Activated naive CD8-positive, alpha-beta T cell treated with anti-CD3 and anti-CD28 coated beads, Interleukin-2, amount 50 U/mL, for 24 hours (primary cell): ENCODE results near the gene LUZP1.

Experiments used
- ATAC-seq: fragments of 150-1000 bp; cut with Tn5 transposase; one replicate; pipeline ENCODE4 v1.10.0; 2021
- DNase-seq: peaks from one replicate; pipeline ENCODE4 v3.0.0; 2021
- H3K27ac Mint-ChIP-seq: one replicate; pipeline ENCODE4 v1.8.0; 2021; ENCODE audit warnings: mild to moderate bottlenecking, mixed read lengths
- H3K27me3 Mint-ChIP-seq: one replicate; pipeline ENCODE4 v1.8.0; 2021; ENCODE audit warnings: mixed read lengths
- H3K36me3 Mint-ChIP-seq: one replicate; pipeline ENCODE4 v1.8.0; 2021; ENCODE audit warnings: low read depth, mixed read lengths
- H3K4me1 Mint-ChIP-seq: one replicate; pipeline ENCODE4 v1.8.0; 2021; ENCODE audit warnings: mixed read lengths
- H3K4me3 Mint-ChIP-seq: one replicate; pipeline ENCODE4 v1.8.0; 2021; ENCODE audit warnings: mild to moderate bottlenecking, moderate library complexity, mixed read lengths
- H3K9me3 Mint-ChIP-seq: one replicate; pipeline ENCODE4 v1.8.0; 2021; ENCODE audit warnings: mixed read lengths

Gene LUZP1

DNA sequence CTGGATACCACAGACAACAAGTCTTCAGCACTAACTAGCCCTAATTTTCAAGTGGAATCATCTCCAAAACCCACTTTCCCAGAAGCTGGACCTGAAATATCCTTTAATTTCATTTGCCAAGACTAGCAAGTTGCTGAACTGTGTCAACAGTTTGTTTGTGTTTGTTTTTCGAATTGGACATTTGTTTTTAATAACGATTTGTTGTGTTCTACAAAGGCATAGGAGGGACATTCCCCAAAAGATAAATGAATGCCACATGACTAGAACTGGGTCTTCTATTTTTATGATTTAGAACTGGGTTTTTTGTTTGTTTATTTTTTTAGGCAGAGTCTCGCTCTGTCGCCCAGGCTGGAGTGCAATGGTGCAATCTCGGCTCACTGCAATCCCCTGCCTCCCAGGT, 17.9 kb downstream of the LUZP1 start:
- Mint-ChIP-seq H3K9me3 (no peaks in the 10 kb centered on the region), H3K27ac (no peak overlapping the region), H3K4me1 (peaks cover 18% of the 10 kb centered on the region), H3K36me3 (peaks cover 3% of the 10 kb centered on the region), H3K4me3 (no peak overlapping the region), H3K27me3 (no peaks in the 10 kb centered on the region)
- ATAC-seq (no peak), DNase-seq (no peak)

DNA sequence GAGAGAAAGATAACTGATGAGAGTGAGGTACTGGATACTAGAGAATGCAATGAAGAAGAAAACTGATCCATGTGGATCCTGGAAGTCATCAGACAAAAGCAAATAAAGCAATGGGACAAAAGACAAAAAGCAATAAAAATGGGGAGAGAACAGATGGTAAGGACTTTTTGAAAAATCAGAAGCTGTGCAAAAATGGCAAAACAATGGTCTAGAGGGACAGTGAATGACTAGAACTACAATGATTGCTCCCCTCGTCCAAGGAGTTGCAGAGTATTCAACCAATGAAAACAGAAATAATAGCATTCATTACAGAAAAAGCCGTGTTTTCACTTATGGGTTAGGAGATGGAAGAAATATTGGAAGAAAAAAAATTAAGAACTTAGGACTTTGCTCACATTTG, 18.5 kb downstream of the LUZP1 start:
- Mint-ChIP-seq H3K9me3 (no peaks in the 10 kb centered on the region), H3K4me1 (peaks cover 18% of the 10 kb centered on the region), H3K27me3 (no peaks in the 10 kb centered on the region), H3K36me3 (peaks cover 3% of the 10 kb centered on the region), H3K27ac (no peak overlapping the region), H3K4me3 (no peak overlapping the region)
- no peak for DNase-seq
- ATAC-seq, result no peak

DNA sequence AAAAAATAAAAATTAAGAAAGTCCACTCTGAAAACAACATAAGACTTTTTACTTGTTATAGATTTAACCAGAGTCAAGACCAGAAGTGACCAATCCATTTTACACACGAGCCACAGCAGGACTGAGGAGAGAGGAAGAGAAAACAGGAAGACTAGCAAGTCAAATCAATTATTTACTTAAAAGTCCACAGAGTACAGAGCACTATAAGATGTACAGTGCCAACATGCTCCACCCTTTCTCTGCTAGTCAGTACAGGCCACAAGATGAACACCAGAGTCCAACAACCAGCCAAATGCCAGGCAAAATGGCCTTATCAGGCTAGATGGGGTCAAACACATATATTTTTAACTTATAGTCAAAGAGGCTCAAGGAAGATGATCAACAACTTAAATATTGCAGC, 19.5 kb downstream of the LUZP1 start:
- DNase-seq (no peak), ATAC-seq (no peak)
- Mint-ChIP-seq H3K27ac (no peak overlapping the region), H3K4me3 (no peak overlapping the region), H3K4me1 (peaks cover 18% of the 10 kb centered on the region), H3K36me3 (peaks cover 3% of the 10 kb centered on the region), H3K9me3 (no peaks in the 10 kb centered on the region), H3K27me3 (no peaks in the 10 kb centered on the region)

DNA sequence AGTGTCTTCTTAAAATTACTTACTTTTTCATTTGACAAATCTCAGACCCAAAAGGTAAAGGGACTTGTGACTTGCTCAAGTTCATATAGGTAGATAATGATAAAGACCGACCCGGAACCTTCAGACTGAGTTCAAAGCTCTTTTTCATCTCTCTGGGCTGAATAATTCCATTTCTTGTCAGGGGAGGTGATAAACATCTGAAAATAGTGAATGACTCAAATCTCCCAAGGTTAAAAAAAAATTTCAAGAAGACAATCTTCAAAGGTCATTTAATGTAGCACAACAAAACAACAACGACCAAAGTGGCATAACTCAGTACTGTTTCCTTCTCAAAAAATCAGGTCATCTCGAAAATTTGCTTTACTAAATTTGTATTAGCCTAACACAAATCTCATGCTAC, 20.6 kb downstream of the LUZP1 start:
- H3K27ac Mint-ChIP-seq, result peak overlapping the region; percentile 75
- no peaks in the 10 kb centered on the region for H3K9me3 Mint-ChIP-seq

DNA sequence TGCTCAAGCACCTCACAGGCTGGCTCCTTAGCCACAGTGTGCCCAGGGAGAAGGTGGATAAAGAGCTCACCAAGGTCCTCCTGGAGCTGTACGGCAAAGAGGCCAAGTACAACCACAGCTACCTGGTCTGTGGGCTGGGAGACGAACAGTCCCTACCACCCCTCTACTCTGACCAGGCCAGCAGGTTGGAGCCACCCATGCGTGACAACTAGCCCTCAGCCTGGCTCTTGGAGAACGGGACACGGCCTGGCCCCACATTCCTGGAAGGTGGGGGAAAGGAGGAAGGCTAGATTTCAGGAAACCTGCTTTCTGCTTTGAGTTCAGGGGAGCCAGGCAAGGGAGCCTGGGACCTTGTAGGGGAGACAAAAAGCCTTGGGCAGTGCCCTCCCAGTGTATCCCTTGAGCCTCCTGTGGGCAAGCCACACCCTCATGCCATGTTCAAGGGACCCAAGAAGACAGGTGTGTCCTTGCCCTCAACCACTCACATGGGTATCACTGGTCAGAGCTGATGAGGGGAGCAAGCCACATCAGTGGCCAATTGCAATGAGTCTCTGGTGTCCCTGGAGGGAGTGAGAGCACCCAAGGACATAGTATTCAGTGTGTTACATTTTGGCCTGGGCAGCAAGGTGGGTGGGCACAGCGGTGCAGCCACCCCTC, 27.6 kb downstream of the LUZP1 start:
- Mint-ChIP-seq H3K36me3 (no peaks in the 10 kb centered on the region), H3K27ac (no peak overlapping the region), H3K4me3 (no peak overlapping the region), H3K27me3 (no peaks in the 10 kb centered on the region), H3K4me1 (peaks cover 4% of the 10 kb centered on the region), H3K9me3 (no peaks in the 10 kb centered on the region)
- DNase-seq, result no peak
- ATAC-seq, result no peak

More for the DNA sequence above, 20.6 kb downstream of the LUZP1 start:
- Mint-ChIP-seq H3K36me3 (peaks cover 3% of the 10 kb centered on the region), H3K27me3 (no peaks in the 10 kb centered on the region), H3K4me3 (peak overlapping the region; percentile 30), H3K4me1 (peaks cover 18% of the 10 kb centered on the region)
- ATAC-seq (peak; percentile 87), DNase-seq (no peak)

DNA sequence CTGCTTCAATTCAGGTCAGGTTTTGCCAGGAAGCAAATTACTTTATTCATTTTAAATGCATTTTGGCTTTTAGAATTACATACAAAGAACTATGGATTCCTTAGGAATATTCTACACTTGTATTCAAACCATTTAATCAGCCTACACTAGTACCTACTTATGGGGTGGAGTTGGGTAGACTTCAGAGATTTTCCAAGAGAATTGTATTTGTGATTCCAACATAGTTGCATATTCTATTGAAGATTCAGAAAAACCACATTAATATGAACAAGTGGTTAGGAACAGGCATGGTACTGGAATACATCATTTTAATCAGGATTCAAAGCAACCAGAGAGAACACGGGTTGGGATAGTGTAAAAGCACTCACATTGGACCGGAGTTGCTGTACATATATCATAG, 33.4 kb downstream of the LUZP1 start:
- Mint-ChIP-seq H3K36me3 (peaks cover 2% of the 10 kb centered on the region), H3K4me1 (peaks cover 9% of the 10 kb centered on the region), H3K9me3 (no peaks in the 10 kb centered on the region), H3K4me3 (no peak overlapping the region), H3K27me3 (no peaks in the 10 kb centered on the region), H3K27ac (no peak overlapping the region)
- ATAC-seq (no peak), DNase-seq (no peak)

DNA sequence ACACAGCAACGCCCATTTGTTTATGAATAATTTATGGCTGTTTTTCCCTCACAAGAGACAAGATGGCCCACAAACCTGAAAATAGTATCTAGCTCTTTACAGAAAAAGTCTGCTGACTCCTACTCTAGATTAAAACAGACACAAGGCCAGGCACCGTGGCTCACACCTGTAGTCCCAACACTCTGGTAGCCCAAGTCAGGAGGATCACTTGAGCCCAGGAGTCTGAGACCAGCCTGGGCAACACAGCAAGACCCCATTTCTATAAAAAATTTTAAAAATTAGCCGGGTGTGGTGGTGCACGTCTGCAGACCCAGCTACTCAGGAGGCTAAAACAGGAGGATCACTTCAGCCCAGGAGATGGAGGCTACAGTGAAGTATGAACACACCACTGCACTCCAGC, 34.6 kb downstream of the LUZP1 start:
- Mint-ChIP-seq H3K9me3 (no peaks in the 10 kb centered on the region), H3K4me1 (peaks cover 6% of the 10 kb centered on the region), H3K4me3 (no peak overlapping the region), H3K36me3 (peaks cover 2% of the 10 kb centered on the region), H3K27me3 (no peaks in the 10 kb centered on the region), H3K27ac (no peak overlapping the region)
- ATAC-seq, result no peak
- no peak for DNase-seq

DNA sequence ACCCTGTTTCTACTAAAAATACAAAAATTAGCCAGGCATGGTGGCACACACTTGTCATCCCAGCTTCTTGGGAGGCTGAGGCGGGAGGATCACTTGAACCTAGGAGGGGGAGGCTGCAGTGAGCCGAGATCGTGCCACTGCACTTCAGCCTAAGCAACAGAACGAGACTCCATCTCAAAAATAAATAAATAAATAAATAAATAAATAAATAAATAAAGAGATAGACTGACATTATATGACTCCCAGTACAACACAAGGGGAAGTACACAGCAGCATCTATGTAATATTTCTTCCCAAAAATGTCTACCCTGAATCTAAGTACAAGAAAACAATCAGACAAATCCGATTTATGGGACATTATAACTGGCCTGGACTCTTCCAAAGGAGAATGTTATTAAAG, 35.1 kb downstream of the LUZP1 start:
- DNase-seq (no peak), ATAC-seq (no peak)
- Mint-ChIP-seq H3K4me3 (no peak overlapping the region), H3K36me3 (peaks cover 2% of the 10 kb centered on the region), H3K27me3 (no peaks in the 10 kb centered on the region), H3K27ac (no peak overlapping the region), H3K4me1 (peaks cover 5% of the 10 kb centered on the region), H3K9me3 (no peaks in the 10 kb centered on the region)

DNA sequence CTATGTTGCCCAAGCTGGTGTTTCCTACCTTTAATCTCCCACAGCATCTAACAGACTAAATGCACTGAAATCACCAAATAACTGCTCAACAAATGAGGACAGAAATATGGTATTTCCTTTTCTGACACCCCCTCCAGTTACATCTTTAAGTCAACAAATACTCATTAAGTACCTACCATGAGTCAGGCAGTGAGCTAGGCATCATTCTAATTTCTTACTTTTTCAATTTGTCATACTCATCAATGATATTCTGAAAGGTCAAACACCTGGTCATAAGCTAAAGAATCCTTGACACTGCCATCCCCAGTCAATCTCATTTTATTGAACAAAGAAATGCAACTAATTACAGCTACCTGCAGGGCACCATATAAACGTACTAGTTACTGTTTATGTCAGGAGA, 36.6 kb downstream of the LUZP1 start:
- H3K27ac Mint-ChIP-seq, result no peak overlapping the region
- H3K4me1 Mint-ChIP-seq, result peaks cover 5% of the 10 kb centered on the region
- no peak overlapping the region for H3K4me3 Mint-ChIP-seq
- DNase-seq (no peak), ATAC-seq (peak; percentile 54)
- peaks cover 2% of the 10 kb centered on the region for H3K36me3 Mint-ChIP-seq
- no peaks in the 10 kb centered on the region for H3K9me3 Mint-ChIP-seq
- no peaks in the 10 kb centered on the region for H3K27me3 Mint-ChIP-seq

DNA sequence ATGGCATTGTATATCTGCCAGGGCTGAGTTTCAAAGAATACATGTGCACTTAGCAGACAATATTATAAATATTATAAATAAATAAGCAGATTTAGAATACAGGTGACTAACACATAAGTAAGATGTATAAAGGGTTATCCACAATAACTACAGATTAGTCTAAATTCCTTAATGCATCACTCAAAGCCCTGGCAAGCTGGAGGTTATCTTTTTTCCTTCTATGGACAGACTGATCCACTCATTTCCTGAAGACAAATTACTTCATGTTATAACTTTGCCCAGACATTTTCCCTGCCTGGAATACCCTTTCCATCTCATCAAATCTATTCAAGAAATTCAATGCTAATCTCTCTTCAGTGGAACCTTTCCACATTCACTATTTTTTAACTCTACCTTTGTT, 38.8 kb downstream of the LUZP1 start:
- ATAC-seq (no peak), DNase-seq (no peak)
- Mint-ChIP-seq H3K27ac (no peak overlapping the region), H3K36me3 (peaks cover 2% of the 10 kb centered on the region), H3K9me3 (no peaks in the 10 kb centered on the region), H3K4me3 (no peak overlapping the region), H3K4me1 (peaks cover 18% of the 10 kb centered on the region), H3K27me3 (no peaks in the 10 kb centered on the region)

DNA sequence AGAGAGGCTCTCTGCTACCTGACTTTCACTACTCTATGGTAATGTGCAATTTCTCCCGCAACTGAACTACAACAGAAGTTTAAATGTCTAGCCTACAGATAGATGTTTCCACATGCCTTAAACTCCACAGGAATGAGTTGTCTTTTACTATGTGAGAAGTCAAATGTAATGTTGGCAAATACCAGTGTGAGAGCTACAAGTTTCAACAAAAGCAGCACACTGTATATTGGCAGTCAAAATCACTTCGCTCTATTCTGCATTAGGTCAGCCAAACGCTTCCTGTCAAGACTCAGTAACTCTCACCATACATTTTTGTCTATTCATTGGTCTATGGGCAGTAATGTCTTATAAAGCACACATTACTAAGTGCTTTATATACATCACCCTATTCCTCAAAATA, 41.9 kb downstream of the LUZP1 start:
- peaks cover 27% of the 10 kb centered on the region for H3K4me1 Mint-ChIP-seq
- peaks cover 2% of the 10 kb centered on the region for H3K36me3 Mint-ChIP-seq
- H3K27ac Mint-ChIP-seq, result no peak overlapping the region
- no peaks in the 10 kb centered on the region for H3K27me3 Mint-ChIP-seq
- no peak for ATAC-seq
- no peak overlapping the region for H3K4me3 Mint-ChIP-seq
- DNase-seq, result no peak
- no peaks in the 10 kb centered on the region for H3K9me3 Mint-ChIP-seq

DNA sequence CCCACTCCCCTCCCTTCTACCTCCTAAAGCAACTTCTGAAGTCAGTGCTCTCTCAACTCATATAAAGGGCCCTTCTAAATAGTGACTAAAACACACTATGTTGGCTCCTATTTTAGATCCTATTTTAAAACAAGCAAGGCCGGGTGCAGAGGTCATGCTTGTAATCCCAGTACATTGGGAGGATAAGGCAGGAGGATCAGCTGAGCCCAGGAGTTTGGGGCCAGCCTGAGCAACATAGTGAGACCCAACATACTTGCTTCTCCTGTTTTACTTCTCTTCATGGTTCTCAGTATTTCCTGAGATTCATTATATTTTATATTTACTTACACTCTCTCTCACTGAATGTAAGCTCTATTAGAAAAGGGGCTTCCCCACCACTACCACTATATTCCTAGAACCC, 42.5 kb downstream of the LUZP1 start:
- Mint-ChIP-seq H3K27me3 (no peaks in the 10 kb centered on the region), H3K9me3 (no peaks in the 10 kb centered on the region), H3K4me1 (peaks cover 27% of the 10 kb centered on the region), H3K36me3 (peaks cover 1% of the 10 kb centered on the region), H3K27ac (no peak overlapping the region), H3K4me3 (no peak overlapping the region)
- ATAC-seq (no peak), DNase-seq (no peak)

DNA sequence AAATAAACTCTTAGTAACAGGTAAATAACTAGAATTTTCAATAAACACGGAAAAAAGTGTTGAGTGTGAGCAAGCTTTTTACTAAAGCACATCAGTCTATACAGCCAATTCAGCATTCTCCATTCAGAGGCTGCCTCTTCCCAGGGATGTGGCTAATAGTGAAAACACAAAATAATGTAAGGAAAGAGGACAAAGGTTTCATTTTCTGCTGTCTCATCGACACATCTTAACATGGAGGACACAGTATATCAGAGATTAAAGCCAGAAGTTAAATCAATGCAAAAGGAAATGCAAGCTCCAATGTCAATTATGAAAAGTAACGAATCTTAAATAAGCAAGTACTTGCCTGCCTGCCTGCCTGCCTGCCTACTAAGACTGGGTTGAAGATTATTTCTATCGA, 43.2 kb downstream of the LUZP1 start:
- ATAC-seq (no peak), DNase-seq (no peak)
- Mint-ChIP-seq H3K27ac (no peak overlapping the region), H3K4me1 (peaks cover 29% of the 10 kb centered on the region), H3K36me3 (no peaks in the 10 kb centered on the region), H3K27me3 (no peaks in the 10 kb centered on the region), H3K4me3 (no peak overlapping the region), H3K9me3 (no peaks in the 10 kb centered on the region)

DNA sequence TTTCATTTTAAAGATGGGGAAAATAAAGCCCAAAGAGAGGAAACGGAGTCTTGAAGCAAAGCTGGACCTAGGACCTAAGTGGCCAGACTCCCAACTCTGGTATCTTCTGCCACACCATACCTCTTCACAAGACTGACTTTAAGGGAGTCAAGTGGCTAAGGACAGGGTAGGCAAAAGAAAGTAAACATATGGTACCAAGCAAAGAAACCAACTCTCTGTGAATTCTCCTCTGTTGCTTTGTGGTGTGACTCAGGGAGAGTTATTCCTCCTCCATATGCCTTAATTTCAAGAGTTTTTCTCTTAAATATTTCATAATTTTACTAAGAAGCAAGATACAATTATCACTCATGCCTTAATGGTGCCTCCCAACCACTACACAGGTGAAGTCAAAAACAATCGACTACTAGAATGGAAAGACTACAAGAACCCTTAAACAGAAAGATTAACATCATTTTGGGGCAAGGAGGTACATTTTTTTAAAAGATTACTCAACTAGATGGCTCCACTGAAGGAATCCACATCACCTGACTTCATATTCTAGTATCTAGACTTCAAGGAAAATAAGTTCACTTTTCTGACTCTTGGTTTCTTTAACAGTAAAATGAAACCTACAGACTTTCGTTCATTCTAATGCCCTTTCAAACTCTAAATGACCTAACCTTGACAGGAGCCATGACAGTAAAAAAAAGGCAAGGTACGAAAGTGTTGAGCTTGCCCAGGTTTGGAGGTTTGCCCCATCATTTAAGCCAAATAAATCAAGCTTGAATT, 44.2 kb downstream of the LUZP1 start:
- Mint-ChIP-seq H3K4me3 (no peak overlapping the region), H3K27ac (no peak overlapping the region), H3K9me3 (no peaks in the 10 kb centered on the region), H3K36me3 (no peaks in the 10 kb centered on the region), H3K4me1 (peaks cover 37% of the 10 kb centered on the region), H3K27me3 (no peaks in the 10 kb centered on the region)
- DNase-seq, result no peak
- ATAC-seq, result peak; percentile 15

DNA sequence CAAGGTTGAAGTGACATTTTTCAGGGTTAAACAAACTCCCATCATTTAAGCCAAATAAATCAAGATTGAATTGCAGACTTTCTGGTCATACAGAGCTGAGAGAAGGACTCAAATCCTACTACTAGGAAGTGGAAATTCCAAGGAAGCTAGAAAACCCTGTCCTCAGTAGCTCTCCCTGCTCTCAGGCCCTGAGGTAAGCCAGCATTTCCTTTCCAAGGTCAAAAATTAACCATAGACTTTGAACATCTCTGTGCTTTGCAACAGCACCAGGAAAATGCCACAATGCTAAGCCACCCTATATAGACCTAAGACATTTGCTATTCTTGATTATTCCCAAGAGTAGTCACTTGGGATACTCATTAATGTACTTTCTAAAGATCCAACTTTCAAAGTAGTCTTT, 45.1 kb downstream of the LUZP1 start:
- H3K27me3 Mint-ChIP-seq, result no peaks in the 10 kb centered on the region
- H3K9me3 Mint-ChIP-seq, result no peaks in the 10 kb centered on the region
- H3K4me3 Mint-ChIP-seq, result no peak overlapping the region
- DNase-seq, result no peak
- no peak for ATAC-seq
- H3K27ac Mint-ChIP-seq, result no peak overlapping the region
- peaks cover 46% of the 10 kb centered on the region for H3K4me1 Mint-ChIP-seq
- H3K36me3 Mint-ChIP-seq, result peaks cover 3% of the 10 kb centered on the region
